ENCODE measurements around the gene MXD3. TPM values are rescaled to one million over a fixed set of nuclear protein-coding genes. Genes with fewer than 3 reads are reported as not detected.
A peak's percentile ranks its signal among the peaks of the same experiment; 100 is the strongest.

MXD3 gene
- total and polyA plus RNA-seq, 2 of the 4 experiments (the other 2 are of a cell fraction), result 7.3 to 12.9 TPM

DNA sequence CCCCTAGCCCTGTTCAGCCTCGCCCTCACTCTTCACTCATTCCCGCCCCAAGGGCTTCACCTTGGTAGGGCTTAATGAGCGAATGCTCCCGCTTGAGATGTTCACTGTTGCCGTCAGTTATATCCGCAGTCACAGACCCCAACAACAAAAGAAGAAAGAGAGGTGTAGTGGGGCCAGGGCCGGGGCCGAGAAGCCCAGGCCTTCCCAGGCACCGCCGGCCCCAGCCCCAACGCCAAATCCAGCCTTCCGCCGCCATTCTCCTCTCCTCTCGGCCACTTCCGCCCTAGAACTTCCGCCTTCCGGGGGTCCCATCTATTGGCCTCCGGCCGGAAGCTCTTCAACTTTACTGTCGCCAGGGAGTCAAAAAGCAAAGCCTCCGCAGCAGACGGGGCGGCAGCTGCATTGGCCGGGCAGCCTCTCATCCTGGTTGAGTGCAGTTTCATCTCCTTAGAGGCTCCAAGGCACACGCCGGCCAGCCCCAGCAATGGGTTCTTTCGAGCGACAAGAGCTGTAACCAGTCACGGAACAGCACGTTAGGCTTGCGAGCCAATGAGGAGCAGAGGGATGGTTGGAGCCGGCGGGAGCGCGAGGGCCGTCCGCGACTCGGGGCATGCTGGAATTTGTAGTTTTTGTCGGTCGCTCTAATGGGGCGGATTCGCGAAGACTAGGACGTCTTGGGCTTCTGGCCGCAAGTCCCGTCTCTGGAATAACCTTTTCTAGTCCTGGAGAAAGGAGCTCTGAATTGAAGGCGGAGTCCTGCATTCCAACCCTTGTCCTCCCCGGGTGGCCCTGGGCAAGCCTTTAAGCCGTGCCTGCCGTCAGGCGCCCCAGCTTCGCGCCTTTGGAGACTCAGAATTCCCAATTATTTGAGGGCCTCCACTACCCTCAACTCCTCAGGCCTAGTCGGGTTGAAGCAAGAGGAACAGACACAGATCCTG is 40.0 kb upstream of the MXD3 start, which contains the start of gene LMAN2:
TSS of gene LMAN2 (minus strand) at position 277 of the 938 bp plus-strand sequence. CDS start at position 256, 21 bp downstream.
- in situ Hi-C loops (cut with MboI; ENCODE audit: low sequenced_read_pairs), result no loop called here
- Histone ChIP-seq H2BK5ac (ENCODE audit: low read depth, low read length, poor library complexity, severe bottlenecking) (peak within 1 kb of the TSS; percentile 93), H2AK5ac (ENCODE audit: low read depth, low read length) (peak within 1 kb of the TSS; percentile 98), H3K27ac (ENCODE audit: insufficient read depth, low read length) (peak within 1 kb of the TSS; percentile 86), H3K9me3 (ENCODE audit: control insufficient read depth, insufficient read depth, low read length) (peaks cover 2% of the 10 kb centered on the region; the same call in 1 of the 2 replicates), H3K36me3 (ENCODE audit: control insufficient read depth, insufficient read depth, low read length) (peaks cover 7% of the 10 kb centered on the region; the same call in 1 of the 2 replicates), H3K14ac (replicated peaks; ENCODE audit: low read depth, low read length) (peak within 1 kb of the TSS; percentile 95), H3K79me1 (ENCODE audit: low read depth in 1 of 2, low read length in 2 of 2) (peaks cover 31 to 36% of the 10 kb centered on the region in 2 experiments), H3K4me3 (ENCODE audit: insufficient read depth, low read depth, low read length) (peak within 1 kb of the TSS; percentile 63), H2BK20ac (ENCODE audit: low read depth, low read length) (peak within 1 kb of the TSS; percentile 70; the same call in 1 of the 2 replicates), H3K9me1 (ENCODE audit: insufficient read depth, low read length) (peaks cover 10% of the 10 kb centered on the region; the same call in 1 of the 2 replicates), H2BK120ac (ENCODE audit: low read depth, low read length) (peak within 1 kb of the TSS; percentile 89), H2AK9ac (replicated peaks; ENCODE audit: low read depth, low read length, poor library complexity) (peak within 1 kb of the TSS; percentile 95), H3K27me3 (ENCODE audit: control insufficient read depth, insufficient read depth, low read length) (peaks cover 2% of the 10 kb centered on the region; the same call in 1 of the 2 replicates), H3K4me2 (ENCODE audit: low read depth, low read length) (peak within 1 kb of the TSS; percentile 98), H3K18ac (ENCODE audit: low read depth, low read length) (peak within 1 kb of the TSS; percentile 79), H2BK15ac (ENCODE audit: low read depth, low read length) (peak within 1 kb of the TSS; percentile 84; the same call in 1 of the 3 replicates), H3K9ac (ENCODE audit: low read depth, low read length) (peak within 1 kb of the TSS; percentile 78), H4K91ac (ENCODE audit: insufficient read depth, low read depth, low read length) (peak within 1 kb of the TSS; percentile 99), H4K8ac (ENCODE audit: low read depth in 2 of 2, low read length in 2 of 2) (peak within 1 kb of the TSS; percentile 99 to 100), H2AFZ (replicated peaks; ENCODE audit: low read length, poor library complexity) (peak within 1 kb of the TSS; percentile 99), H4K20me1 (ENCODE audit: insufficient read depth, low read length) (peaks cover 12% of the 10 kb centered on the region), H4K5ac (ENCODE audit: low read depth, low read length) (peak within 1 kb of the TSS; percentile 91), H3K4ac (ENCODE audit: low read depth, low read length) (peak within 1 kb of the TSS; percentile 93), H3K4me1 (ENCODE audit: control insufficient read depth, insufficient read depth, low read length) (peaks cover 23% of the 10 kb centered on the region), H3K23ac (ENCODE audit: low read depth, low read length) (peak within 1 kb of the TSS; percentile 83), H3K56ac (ENCODE audit: extremely low read depth, insufficient read depth, low read length) (peak within 1 kb of the TSS; percentile 84)
- ChIA-PET CTCF (interaction anchor here (1.2 to 1.4 kb wide), 2 partner anchors 52 to 102 kb away, joined by 3 to 5 read pairs; no protein-coding TSS in a partner anchor), POLR2A (ENCODE audit: unreplicated experiment) (interaction anchor here (0.6 to 0.7 kb wide), 2 partner anchors 9 to 124 kb away, joined by 3 to 4 read pairs; no protein-coding TSS in a partner anchor)
- WGBS, 2 experiments (ENCODE audit: extremely low coverage in 2 of 2, insufficient read length in 1 of 2), result 2% methylated on average over 29 of the region's 55 CpGs; no CpG with 5 or more reads in 1 of the 2 experiments
- TF ChIP-seq, protein P1, sequence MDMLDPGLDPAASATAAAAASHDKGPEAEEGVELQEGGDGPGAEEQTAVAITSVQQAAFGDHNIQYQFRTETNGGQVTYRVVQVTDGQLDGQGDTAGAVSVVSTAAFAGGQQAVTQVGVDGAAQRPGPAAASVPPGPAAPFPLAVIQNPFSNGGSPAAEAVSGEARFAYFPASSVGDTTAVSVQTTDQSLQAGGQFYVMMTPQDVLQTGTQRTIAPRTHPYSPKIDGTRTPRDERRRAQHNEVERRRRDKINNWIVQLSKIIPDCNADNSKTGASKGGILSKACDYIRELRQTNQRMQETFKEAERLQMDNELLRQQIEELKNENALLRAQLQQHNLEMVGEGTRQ (IDR thresholded peaks at IDR 0.05; ENCODE audit: low read depth, low read length), result peak; percentile 36; the same call in 1 of the 2 replicates
- TF ChIP-seq, protein P2, sequence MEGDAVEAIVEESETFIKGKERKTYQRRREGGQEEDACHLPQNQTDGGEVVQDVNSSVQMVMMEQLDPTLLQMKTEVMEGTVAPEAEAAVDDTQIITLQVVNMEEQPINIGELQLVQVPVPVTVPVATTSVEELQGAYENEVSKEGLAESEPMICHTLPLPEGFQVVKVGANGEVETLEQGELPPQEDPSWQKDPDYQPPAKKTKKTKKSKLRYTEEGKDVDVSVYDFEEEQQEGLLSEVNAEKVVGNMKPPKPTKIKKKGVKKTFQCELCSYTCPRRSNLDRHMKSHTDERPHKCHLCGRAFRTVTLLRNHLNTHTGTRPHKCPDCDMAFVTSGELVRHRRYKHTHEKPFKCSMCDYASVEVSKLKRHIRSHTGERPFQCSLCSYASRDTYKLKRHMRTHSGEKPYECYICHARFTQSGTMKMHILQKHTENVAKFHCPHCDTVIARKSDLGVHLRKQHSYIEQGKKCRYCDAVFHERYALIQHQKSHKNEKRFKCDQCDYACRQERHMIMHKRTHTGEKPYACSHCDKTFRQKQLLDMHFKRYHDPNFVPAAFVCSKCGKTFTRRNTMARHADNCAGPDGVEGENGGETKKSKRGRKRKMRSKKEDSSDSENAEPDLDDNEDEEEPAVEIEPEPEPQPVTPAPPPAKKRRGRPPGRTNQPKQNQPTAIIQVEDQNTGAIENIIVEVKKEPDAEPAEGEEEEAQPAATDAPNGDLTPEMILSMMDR (conservative IDR thresholded peaks at IDR 0.05; ENCODE audit: low read depth, low read length), result no peak
- TF ChIP-seq POLR2A (IDR thresholded peaks at IDR 0.05; ENCODE audit: low read depth, low read length), result peak; percentile 86
- TF ChIP-seq CHD1 (IDR thresholded peaks at IDR 0.05; ENCODE audit: low read depth, low read length), result peak; percentile 71; the same call in 1 of the 2 replicates
- no peak for TF ChIP-seq CEBPB (IDR thresholded peaks at IDR 0.05; ENCODE audit: low read depth, low read length)
- dilution Hi-C loops (cut with HindIII; ENCODE audit: low sequenced_read_pairs, unreplicated experiment), result no loop called here
- no TSS peak for BruUV-seq (replicated peaks)
- ATAC-seq (ENCODE audit: low read depth) (peak; percentile 99), DNase-seq (peak; percentile 96)
- intact Hi-C loops (cut with micrococcal nuclease), result no loop called here
